ENCODE measurements around the gene AKR1E2. TPM values are rescaled to one million over a fixed set of nuclear protein-coding genes. Genes with fewer than 3 reads are reported as not detected.

The AKR1E2 gene
- total RNA-seq, 1 donor from 2014 or later = 7.4 TPM

GRCh38 chr10:4819707-4820106 is 6.3 kb upstream of the AKR1E2 start:
- Mint-ChIP-seq H3K27ac (no peak overlapping the region), H3K27me3 (peaks cover 11% of the 10 kb centered on the region), H3K36me3 (ENCODE audit: insufficient read depth) (no peaks in the 10 kb centered on the region), H3K4me3 (ENCODE audit: low read depth) (no peak overlapping the region), H3K4me1 (ENCODE audit: low read depth) (no peaks in the 10 kb centered on the region), H3K9me3 (ENCODE audit: low read depth) (peaks cover 8% of the 10 kb centered on the region)
- no peak for DNase-seq (ENCODE audit: low spot score, unreplicated experiment)
- no peak for TF ChIP-seq CTCF (IDR thresholded peaks at IDR 0.05; ENCODE audit: unreplicated experiment)

- TF ChIP-seq CTCF (IDR thresholded peaks at IDR 0.05; ENCODE audit: unreplicated experiment) = no peak
- Mint-ChIP-seq H3K27ac (no peak overlapping the region), H3K9me3 (ENCODE audit: low read depth) (peaks cover 10% of the 10 kb centered on the region), H3K36me3 (ENCODE audit: insufficient read depth) (peaks cover 1% of the 10 kb centered on the region), H3K27me3 (peaks cover 13% of the 10 kb centered on the region), H3K4me1 (ENCODE audit: low read depth) (no peaks in the 10 kb centered on the region), H3K4me3 (ENCODE audit: low read depth) (no peak overlapping the region)
- no peak for DNase-seq (ENCODE audit: low spot score, unreplicated experiment)
These were observed 5.1 kb upstream of the AKR1E2 start for GRCh38 chr10:4820804-4821401.

- peaks cover 7% of the 10 kb centered on the region for H3K9me3 Mint-ChIP-seq (ENCODE audit: low read depth)
- peaks cover 2% of the 10 kb centered on the region for H3K36me3 Mint-ChIP-seq (ENCODE audit: insufficient read depth)
- DNase-seq (ENCODE audit: low spot score, unreplicated experiment) = no peak
- no peaks in the 10 kb centered on the region for H3K4me1 Mint-ChIP-seq (ENCODE audit: low read depth)
- peaks cover 15% of the 10 kb centered on the region for H3K27me3 Mint-ChIP-seq
- no peak for TF ChIP-seq CTCF (IDR thresholded peaks at IDR 0.05; ENCODE audit: unreplicated experiment)
- H3K27ac Mint-ChIP-seq = no peak overlapping the region
- no peak overlapping the region for H3K4me3 Mint-ChIP-seq (ENCODE audit: low read depth)
These were observed 3.8 kb upstream of the AKR1E2 start for GRCh38 chr10:4822208-4822607.

GRCh38 chr10:4824791-4825310 is 1.2 kb upstream of the AKR1E2 start:
- Mint-ChIP-seq H3K4me3 (ENCODE audit: low read depth) (no peak overlapping the region), H3K27me3 (peaks cover 17% of the 10 kb centered on the region), H3K9me3 (ENCODE audit: low read depth) (peaks cover 7% of the 10 kb centered on the region), H3K4me1 (ENCODE audit: low read depth) (no peaks in the 10 kb centered on the region), H3K36me3 (ENCODE audit: insufficient read depth) (peaks cover 2% of the 10 kb centered on the region), H3K27ac (peak overlapping the region; percentile 35)
- no peak for DNase-seq (ENCODE audit: low spot score, unreplicated experiment)
- no peak for TF ChIP-seq CTCF (IDR thresholded peaks at IDR 0.05; ENCODE audit: unreplicated experiment)

- Mint-ChIP-seq H3K27me3 (peaks cover 17% of the 10 kb centered on the region), H3K4me3 (ENCODE audit: low read depth) (peak overlapping the region; percentile 61), H3K4me1 (ENCODE audit: low read depth) (no peaks in the 10 kb centered on the region), H3K27ac (no peak overlapping the region), H3K36me3 (ENCODE audit: insufficient read depth) (peaks cover 2% of the 10 kb centered on the region), H3K9me3 (ENCODE audit: low read depth) (peaks cover 7% of the 10 kb centered on the region)
- no peak for DNase-seq (ENCODE audit: low spot score, unreplicated experiment)
- no peak for TF ChIP-seq CTCF (IDR thresholded peaks at IDR 0.05; ENCODE audit: unreplicated experiment)
These were observed 545 bp upstream of the AKR1E2 start for GRCh38 chr10:4825456-4825867.
